Measurements from ENCODE around the gene SMC5.

DNA sequence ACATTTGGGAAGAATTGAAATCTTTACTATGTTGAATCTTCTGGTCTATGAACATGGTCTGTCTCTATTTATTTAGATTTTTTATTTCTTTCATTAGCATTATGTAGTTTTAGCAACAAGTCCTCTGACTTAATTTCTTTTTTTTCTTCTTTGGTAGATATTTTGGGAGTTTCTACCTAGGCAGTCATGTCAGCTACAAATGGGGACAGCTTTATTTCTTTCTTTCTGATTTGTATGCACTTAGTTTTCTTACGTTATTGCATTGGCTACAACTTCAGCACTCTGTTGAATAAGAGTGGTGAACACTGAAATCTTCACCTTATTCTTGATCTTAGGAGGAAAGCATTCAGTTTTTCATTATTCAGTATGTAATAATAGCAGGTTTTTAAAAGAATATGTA is 33.5 kb downstream of the SMC5 start:
- TF ChIP-seq EZH2phosphoT487 (IDR thresholded peaks at IDR 0.05; ENCODE audit: borderline replicate concordance) (no peak), POLR2A (IDR thresholded peaks at IDR 0.05; ENCODE audit: borderline replicate concordance, extremely low read depth, insufficient read depth, insufficient read length) (no peak), RAD21 (IDR thresholded peaks at IDR 0.05; ENCODE audit: low read depth) (no peak), POLR2AphosphoS5 (IDR thresholded peaks at IDR 0.05; ENCODE audit: low read depth, low read length) (no peak), EZH2 (IDR thresholded peaks at IDR 0.05) (no peak), SIN3A (IDR thresholded peaks at IDR 0.05; ENCODE audit: low read depth) (no peak), CBX3 (IDR thresholded peaks at IDR 0.05; ENCODE audit: low read depth) (no peak), SP1 (IDR thresholded peaks at IDR 0.05; ENCODE audit: low read depth) (no peak)
- TF ChIP-seq, protein P1, sequence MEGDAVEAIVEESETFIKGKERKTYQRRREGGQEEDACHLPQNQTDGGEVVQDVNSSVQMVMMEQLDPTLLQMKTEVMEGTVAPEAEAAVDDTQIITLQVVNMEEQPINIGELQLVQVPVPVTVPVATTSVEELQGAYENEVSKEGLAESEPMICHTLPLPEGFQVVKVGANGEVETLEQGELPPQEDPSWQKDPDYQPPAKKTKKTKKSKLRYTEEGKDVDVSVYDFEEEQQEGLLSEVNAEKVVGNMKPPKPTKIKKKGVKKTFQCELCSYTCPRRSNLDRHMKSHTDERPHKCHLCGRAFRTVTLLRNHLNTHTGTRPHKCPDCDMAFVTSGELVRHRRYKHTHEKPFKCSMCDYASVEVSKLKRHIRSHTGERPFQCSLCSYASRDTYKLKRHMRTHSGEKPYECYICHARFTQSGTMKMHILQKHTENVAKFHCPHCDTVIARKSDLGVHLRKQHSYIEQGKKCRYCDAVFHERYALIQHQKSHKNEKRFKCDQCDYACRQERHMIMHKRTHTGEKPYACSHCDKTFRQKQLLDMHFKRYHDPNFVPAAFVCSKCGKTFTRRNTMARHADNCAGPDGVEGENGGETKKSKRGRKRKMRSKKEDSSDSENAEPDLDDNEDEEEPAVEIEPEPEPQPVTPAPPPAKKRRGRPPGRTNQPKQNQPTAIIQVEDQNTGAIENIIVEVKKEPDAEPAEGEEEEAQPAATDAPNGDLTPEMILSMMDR (IDR thresholded peaks at IDR 0.05 in 2 of 3, conservative IDR thresholded peaks at IDR 0.05 in 1 of 3; ENCODE audit: borderline replicate concordance in 1 of 3, insufficient read depth in 1 of 3, low read depth in 2 of 3, low read length in 2 of 3) = no peak
- TF ChIP-seq, protein P2, sequence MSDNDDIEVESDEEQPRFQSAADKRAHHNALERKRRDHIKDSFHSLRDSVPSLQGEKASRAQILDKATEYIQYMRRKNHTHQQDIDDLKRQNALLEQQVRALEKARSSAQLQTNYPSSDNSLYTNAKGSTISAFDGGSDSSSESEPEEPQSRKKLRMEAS (IDR thresholded peaks at IDR 0.05) = no peak
- TF ChIP-seq, protein P3, sequence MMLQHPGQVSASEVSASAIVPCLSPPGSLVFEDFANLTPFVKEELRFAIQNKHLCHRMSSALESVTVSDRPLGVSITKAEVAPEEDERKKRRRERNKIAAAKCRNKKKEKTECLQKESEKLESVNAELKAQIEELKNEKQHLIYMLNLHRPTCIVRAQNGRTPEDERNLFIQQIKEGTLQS (IDR thresholded peaks at IDR 0.05) = no peak
- TF ChIP-seq, protein P4, sequence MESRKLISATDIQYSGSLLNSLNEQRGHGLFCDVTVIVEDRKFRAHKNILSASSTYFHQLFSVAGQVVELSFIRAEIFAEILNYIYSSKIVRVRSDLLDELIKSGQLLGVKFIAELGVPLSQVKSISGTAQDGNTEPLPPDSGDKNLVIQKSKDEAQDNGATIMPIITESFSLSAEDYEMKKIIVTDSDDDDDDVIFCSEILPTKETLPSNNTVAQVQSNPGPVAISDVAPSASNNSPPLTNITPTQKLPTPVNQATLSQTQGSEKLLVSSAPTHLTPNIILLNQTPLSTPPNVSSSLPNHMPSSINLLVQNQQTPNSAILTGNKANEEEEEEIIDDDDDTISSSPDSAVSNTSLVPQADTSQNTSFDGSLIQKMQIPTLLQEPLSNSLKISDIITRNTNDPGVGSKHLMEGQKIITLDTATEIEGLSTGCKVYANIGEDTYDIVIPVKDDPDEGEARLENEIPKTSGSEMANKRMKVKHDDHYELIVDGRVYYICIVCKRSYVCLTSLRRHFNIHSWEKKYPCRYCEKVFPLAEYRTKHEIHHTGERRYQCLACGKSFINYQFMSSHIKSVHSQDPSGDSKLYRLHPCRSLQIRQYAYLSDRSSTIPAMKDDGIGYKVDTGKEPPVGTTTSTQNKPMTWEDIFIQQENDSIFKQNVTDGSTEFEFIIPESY (IDR thresholded peaks at IDR 0.05; ENCODE audit: extremely low read depth, insufficient replicate concordance, low read length) = no peak
